Keratinocyte (primary cell): ENCODE data around the gene BASP1. TPM values are rescaled to one million over a fixed set of nuclear protein-coding genes. Genes with fewer than 3 reads are reported as not detected.

ENCODE experiments used
- DNase-seq: peaks from one replicate; pipeline ENCODE4 v3.0.0-alpha.2; 2011; ENCODE audit warnings: low read depth, missing footprints, low spot score
- FAIRE-seq: peaks from 2 replicates; lab custom pipeline; 2011; peaks lifted over from hg19 to GRCh38; lab: Jason Lieb, UNC
- H2AFZ ChIP-seq: 2 replicates; pipeline ENCODE4 v1.6.0; 2012; ENCODE audit warnings: low read length, control low read depth, inconsistent platforms; ENCODE audit not compliant: control insufficient read depth
- H3K27ac ChIP-seq: 2 replicates; pipeline ENCODE4 v1.5.1; 2011; ENCODE audit warnings: low read length; ENCODE audit not compliant: control insufficient read depth, insufficient read depth
- H3K27me3 ChIP-seq: 3 replicates; pipeline ENCODE4 v1.6.0; 2011; ENCODE audit warnings: low read length; ENCODE audit not compliant: control insufficient read depth, insufficient read depth; ENCODE audit errors: extremely low read depth
- H3K36me3 ChIP-seq, 2 experiments: 2 replicates in 1 of 2; 3 replicates in 1 of 2; pipeline ENCODE4 v1.5.1; 2011; ENCODE audit warnings: low read length in 2 of 2, mild to moderate bottlenecking in 1 of 2; ENCODE audit not compliant: control insufficient read depth in 2 of 2, insufficient read depth in 2 of 2; ENCODE audit errors: extremely low read depth in 1 of 2
- H3K4me1 ChIP-seq: 3 replicates; pipeline ENCODE4 v1.5.1; 2011; ENCODE audit warnings: low read length; ENCODE audit not compliant: control insufficient read depth, insufficient read depth; ENCODE audit errors: extremely low read depth
- H3K4me2 ChIP-seq: 3 replicates; pipeline ENCODE4 v1.6.0; 2011; ENCODE audit warnings: low read depth, low read length; ENCODE audit not compliant: control insufficient read depth, insufficient read depth; ENCODE audit errors: extremely low read depth
- H3K4me3 ChIP-seq, 3 experiments: fragments of 200-600 bp in 1 of 3; sonication (generic) in 1 of 3; 2 replicates in 2 of 3; 3 replicates in 1 of 3; pipeline ENCODE4 v1.5.1; 2011 to 2016; ENCODE audit warnings: low read length in 3 of 3, mild to moderate bottlenecking in 3 of 3, control low read depth in 2 of 3, inconsistent platforms in 1 of 3, low read depth in 1 of 3, mixed read lengths in 1 of 3, mixed run types in 1 of 3, moderate library complexity in 1 of 3; ENCODE audit not compliant: control insufficient read depth in 2 of 3, insufficient read depth in 2 of 3; ENCODE audit errors: extremely low read depth in 1 of 3
- H3K79me2 ChIP-seq: 2 replicates; pipeline ENCODE4 v1.6.0; 2012; ENCODE audit warnings: low read length; ENCODE audit not compliant: control insufficient read depth, insufficient read depth
- H3K9ac ChIP-seq: 3 replicates; pipeline ENCODE4 v1.6.0; 2011; ENCODE audit warnings: low read length; ENCODE audit not compliant: control insufficient read depth, insufficient read depth; ENCODE audit errors: extremely low read depth
- H3K9me1 ChIP-seq: 3 replicates; pipeline ENCODE4 v1.6.0; 2011; ENCODE audit warnings: low read length; ENCODE audit not compliant: control insufficient read depth, insufficient read depth; ENCODE audit errors: extremely low read depth
- H3K9me3 ChIP-seq: 2 replicates; pipeline ENCODE4 v1.5.1; 2012; ENCODE audit warnings: low read depth, low read length; ENCODE audit not compliant: control insufficient read depth
- H4K20me1 ChIP-seq: 3 replicates; pipeline ENCODE4 v1.6.0; 2011; ENCODE audit warnings: low read length; ENCODE audit not compliant: control insufficient read depth, insufficient read depth; ENCODE audit errors: extremely low read depth
- EZH2 ChIP-seq: IDR thresholded peaks from one replicate; pipeline ENCODE4 v1.6.1; 2012; ENCODE audit warnings: inconsistent platforms, mild to moderate bottlenecking, low read length, moderate library complexity
- dilution Hi-C: fragments of 300-500 bp; cut with MboI; formaldehyde crosslinking; loops from one replicate; pipeline ENCODE4 v1.7.0; 2020; ENCODE audit warnings: low sequenced_read_pairs; ENCODE audit not compliant: extremely low pct_ligation_motif_present
- polyA plus RNA-seq, 5 experiments: library from polyadenylated mRNA; depleted of rRNA in 3 of 5; stranded (reverse) in 3 of 5; stranded (forward) in 1 of 5; unstranded in 1 of 5; fragments of >200 nt; gene quantifications; 1 replicate in 1 of 5; 2 replicates in 3 of 5; 3 replicates in 1 of 5; pipeline versions ENCODE4 v1.2.1 to v1.2.3, GENCODE V29; 2011 to 2012; ENCODE audit warnings: missing spikeins in 2 of 5, low read depth in 1 of 5, low replicate concordance in 1 of 5
- TF ChIP-seq, protein P1 (sequence below), 3 experiments: IDR thresholded peaks in 1 of 3; conservative IDR thresholded peaks in 1 of 3; optimal IDR thresholded peaks in 1 of 3; 2 replicates in 2 of 3; 3 replicates in 1 of 3; pipeline versions ENCODE3 to v1.5.1; 2011; ENCODE audit warnings: low read length in 3 of 3, mild to moderate bottlenecking in 3 of 3, moderate library complexity in 2 of 3, control low read depth in 1 of 3, inconsistent platforms in 1 of 3; ENCODE audit not compliant: insufficient read depth in 2 of 3; ENCODE audit errors: extremely low read depth in 1 of 3

Gene BASP1
- polyA plus RNA-seq, 1 donor (not counting 4 experiments of a cell fraction or from before 2014, with no cell fraction given), result 127 TPM

DNA sequence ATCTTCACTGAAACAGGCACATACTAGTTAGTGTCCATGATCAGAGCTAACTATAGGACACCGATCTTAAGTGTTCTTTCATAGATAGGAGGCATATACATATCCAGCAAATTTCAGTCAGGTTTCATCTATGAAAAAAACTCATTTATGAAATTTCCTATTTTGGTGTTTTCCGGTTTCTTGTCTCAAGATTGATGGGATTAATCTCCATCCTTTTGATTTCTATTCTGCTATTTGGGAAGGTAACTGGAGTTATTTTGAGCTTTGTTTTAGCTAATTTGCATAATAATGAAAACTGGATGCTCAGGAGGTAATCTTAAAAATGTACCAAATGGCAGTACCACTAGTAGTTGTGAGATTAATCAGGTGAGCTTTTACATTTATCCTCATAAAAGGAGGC is 62.1 kb downstream of the BASP1 start:
- DNase-seq (no peak), FAIRE-seq (no peak)
- no peak for TF ChIP-seq EZH2
- TF ChIP-seq, protein P1, sequence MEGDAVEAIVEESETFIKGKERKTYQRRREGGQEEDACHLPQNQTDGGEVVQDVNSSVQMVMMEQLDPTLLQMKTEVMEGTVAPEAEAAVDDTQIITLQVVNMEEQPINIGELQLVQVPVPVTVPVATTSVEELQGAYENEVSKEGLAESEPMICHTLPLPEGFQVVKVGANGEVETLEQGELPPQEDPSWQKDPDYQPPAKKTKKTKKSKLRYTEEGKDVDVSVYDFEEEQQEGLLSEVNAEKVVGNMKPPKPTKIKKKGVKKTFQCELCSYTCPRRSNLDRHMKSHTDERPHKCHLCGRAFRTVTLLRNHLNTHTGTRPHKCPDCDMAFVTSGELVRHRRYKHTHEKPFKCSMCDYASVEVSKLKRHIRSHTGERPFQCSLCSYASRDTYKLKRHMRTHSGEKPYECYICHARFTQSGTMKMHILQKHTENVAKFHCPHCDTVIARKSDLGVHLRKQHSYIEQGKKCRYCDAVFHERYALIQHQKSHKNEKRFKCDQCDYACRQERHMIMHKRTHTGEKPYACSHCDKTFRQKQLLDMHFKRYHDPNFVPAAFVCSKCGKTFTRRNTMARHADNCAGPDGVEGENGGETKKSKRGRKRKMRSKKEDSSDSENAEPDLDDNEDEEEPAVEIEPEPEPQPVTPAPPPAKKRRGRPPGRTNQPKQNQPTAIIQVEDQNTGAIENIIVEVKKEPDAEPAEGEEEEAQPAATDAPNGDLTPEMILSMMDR (optimal IDR thresholded peaks at IDR 0.05 in 1 of 3, IDR thresholded peaks at IDR 0.05 in 1 of 3, conservative IDR thresholded peaks at IDR 0.05 in 1 of 3; ENCODE audit: extremely low read depth in 1 of 3, insufficient read depth in 2 of 3, low read length in 3 of 3), result no peak
- Histone ChIP-seq H3K79me2 (no peaks in the 10 kb centered on the region), H3K36me3 (peaks cover 6 to 14% of the 10 kb centered on the region in 2 experiments), H3K4me1 (no peaks in the 10 kb centered on the region), H4K20me1 (no peaks in the 10 kb centered on the region), H2AFZ (no peak overlapping the region), H3K27me3 (no peaks in the 10 kb centered on the region), H3K9me1 (no peaks in the 10 kb centered on the region), H3K27ac (no peak overlapping the region), H3K4me2 (no peak overlapping the region), H3K4me3 (no peak overlapping the region), H3K9ac (no peak overlapping the region), H3K9me3 (no peaks in the 10 kb centered on the region)
- dilution Hi-C loops, result no loop called here

DNA sequence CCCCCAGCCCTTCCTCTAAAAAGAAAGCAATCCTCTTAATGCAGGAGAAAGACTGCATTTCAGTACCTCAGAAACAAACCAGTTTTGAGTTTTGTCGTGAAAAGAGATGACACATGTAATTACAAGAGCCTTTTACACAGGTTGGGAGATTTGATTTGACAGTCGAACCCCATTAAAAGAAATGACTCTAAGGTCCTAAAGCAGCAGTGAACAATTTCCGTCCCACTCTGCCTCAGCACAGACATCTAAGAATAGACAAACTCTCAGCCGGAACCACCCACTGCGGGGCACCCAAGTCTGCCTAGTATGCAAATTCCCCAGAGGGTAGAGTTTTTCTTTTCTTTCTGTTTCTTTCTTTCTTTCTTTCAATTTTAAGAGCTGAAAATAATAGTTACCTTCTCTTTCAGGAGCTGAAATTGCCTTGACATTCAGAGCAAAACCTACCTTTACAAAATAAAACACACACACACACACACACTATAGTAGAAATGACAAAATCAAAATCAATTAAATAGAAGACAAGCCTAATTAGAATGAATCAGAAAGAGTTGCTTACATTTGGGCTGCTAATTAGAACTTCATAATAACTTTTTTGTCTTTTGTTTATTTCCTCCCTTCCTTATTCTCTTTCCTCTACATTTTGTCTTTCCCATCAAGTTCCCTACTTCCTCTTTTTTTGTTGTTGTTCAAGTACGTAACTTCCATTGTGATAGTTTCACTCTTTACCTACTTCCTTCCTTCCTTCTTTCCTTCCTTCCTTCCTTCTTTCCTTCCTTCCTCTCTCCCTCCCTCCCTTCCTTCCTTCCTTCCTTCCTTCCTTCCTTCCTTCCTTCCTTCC is 65.1 kb downstream of the BASP1 start:
- dilution Hi-C loops, result no loop called here

More for the DNA sequence above, 65.1 kb downstream of the BASP1 start:
- Histone ChIP-seq H3K79me2 (no peaks in the 10 kb centered on the region), H3K9me3 (no peaks in the 10 kb centered on the region), H4K20me1 (no peaks in the 10 kb centered on the region), H3K9me1 (no peaks in the 10 kb centered on the region), H3K27ac (no peak overlapping the region), H3K4me2 (no peak overlapping the region), H3K4me1 (no peaks in the 10 kb centered on the region), H2AFZ (no peak overlapping the region), H3K36me3 (peaks cover 0 to 3% of the 10 kb centered on the region in 2 experiments), H3K27me3 (no peaks in the 10 kb centered on the region), H3K4me3 (no peak overlapping the region), H3K9ac (no peak overlapping the region)
- FAIRE-seq (no peak), DNase-seq (no peak)
- TF ChIP-seq, protein P1 (optimal IDR thresholded peaks at IDR 0.05 in 1 of 3, IDR thresholded peaks at IDR 0.05 in 1 of 3, conservative IDR thresholded peaks at IDR 0.05 in 1 of 3; ENCODE audit: extremely low read depth in 1 of 3, insufficient read depth in 2 of 3, low read length in 3 of 3), result no peak
